GM21825 (cell line): ENCODE results near the gene TRIM15.
"Not testable (repeated sequence)": the region's sequence is repeated elsewhere in the genome, so short reads cannot be mapped to it uniquely, and the experiment has no call there.

ENCODE experiments used
- ATAC-seq: cut with Tn5 transposase; IDR thresholded peaks from one replicate; pipeline ENCODE4 v1.9.1; 2021; ENCODE audit warnings: mild to moderate bottlenecking, moderate library complexity; ENCODE audit not compliant: unreplicated experiment

The TRIM15 gene

GRCh38 chr6:30195951-30196350 lies 32.6 kb downstream of the TRIM15 start:
- no peak for ATAC-seq

- no peak for ATAC-seq
Measured at GRCh38 chr6:30196376-30196775, 33.0 kb downstream of the TRIM15 start.

DNA sequence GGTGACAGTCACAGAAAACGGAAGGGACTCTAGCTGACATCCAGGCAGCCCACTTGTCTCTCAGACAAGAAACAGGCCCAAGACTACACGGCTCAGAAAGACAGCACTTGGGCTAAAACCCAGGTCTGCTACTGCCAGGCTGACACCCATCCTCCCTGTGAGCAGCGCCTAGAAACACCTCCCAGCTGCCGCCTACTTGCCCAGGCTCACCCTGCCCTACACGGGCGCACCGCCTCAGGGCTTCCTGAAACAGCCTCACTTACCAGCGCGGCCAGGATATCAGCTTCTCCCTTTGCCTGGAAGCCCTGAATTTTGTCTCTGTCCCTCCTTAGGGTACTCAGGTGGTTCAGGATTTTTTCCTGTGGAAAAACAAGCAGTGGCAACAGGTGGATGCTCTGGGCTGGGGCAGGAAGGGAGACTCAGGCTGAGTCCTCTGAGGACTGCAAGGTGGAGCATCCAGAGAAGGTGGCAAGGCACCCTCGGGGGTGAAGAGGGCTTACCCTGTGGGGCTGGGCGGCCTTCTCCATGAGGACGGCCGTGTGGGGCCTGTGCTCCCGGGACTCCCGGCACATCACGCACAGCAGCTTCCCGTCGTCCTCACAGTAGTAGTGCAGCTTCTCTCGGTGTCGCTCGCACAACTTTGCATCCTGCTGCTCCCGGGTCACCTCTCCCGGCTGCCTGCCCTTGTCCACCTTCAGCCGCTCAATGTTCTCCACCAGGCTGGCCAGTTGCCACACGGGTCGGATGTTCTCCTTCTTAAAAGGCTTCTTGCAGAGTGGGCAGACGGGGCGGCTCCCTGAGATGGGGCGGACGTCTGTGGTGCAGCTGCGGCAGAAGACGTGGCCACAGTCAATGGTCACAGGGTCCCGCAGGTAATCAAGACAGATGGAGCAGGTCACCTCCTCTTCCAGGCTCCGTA lies 35.1 kb downstream of the TRIM15 start:
- no peak for ATAC-seq

DNA sequence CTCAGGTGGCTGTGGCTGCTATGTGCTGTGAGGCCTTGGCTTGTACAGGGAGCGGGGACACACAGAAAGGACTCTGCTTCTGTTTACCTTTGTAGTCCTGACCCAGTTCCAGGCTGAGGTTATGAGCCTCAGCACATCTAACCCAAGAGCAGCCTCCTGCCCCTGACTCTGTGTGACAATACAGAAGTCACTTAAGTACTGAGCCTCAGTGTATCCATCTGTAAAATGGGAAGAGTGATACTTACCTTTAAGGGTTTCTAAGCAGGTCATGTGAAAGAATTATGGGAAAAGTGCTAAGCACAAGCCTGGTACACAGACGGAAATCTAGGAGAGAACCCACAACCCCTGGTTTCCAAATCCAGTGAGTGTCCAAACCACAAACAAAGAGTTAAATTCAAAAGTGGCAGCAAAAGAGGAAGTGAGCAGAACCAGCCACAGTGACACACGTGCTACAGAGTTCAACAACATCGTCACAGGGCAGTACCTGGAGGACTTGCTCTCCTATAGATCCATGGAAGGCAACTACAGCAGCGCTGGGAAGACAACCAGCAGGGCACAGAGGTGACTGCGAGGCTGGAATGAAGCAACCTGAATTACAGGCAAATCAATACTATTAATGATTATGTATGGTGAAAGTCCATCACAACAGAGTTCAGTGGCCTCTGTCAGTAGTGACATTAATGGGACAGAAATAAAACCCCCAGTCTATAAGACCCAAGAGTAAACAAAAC lies 37.4 kb downstream of the TRIM15 start:
- ATAC-seq: peak; percentile 56

DNA sequence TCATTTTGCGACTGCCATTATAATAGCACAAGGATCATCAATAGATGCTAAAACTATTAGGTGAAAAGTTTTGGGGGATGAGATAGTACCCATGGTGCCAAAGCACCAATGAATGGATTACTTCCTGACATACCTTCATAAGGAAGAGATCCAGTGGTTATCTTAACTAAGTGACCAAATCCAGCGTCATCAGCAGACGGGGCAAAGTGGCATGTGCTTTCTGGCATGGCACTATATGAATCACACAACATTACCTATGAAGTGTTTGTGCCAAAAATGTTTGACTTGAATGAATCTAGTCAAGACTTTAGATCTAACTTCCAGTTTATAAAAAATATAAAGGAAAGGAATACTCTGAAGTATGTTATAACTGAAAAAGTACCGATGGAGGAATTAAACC lies 39.0 kb downstream of the TRIM15 start:
- no peak for ATAC-seq

DNA sequence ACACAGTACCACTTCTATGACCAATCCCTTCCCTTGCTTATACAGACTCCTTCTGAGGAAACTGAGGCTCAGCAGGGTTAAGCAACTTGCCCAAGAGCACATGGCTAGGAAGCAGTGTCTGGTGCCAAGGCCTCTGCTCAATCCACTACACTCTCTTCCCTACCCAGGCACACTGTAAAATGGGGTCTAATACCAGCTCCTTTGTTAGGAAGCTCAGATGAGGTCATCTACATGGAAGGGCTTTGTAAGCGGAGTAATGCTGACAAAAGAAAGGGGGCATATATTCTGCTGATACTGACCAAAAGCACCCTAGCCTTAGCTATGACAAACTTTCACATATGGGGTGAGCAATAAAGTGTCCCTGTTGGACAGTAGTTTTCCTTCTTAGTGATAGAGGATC lies 40.8 kb downstream of the TRIM15 start:
- no peak for ATAC-seq

- no peak for ATAC-seq
Measured at GRCh38 chr6:30206152-30206551, 42.8 kb downstream of the TRIM15 start.

GRCh38 chr6:30206799-30207618 lies 43.7 kb downstream of the TRIM15 start:
- no peak for ATAC-seq

- ATAC-seq: no peak
Measured at GRCh38 chr6:30207619-30208295, 44.4 kb downstream of the TRIM15 start.

- no peak for ATAC-seq
Measured at GRCh38 chr6:30211306-30211705, 48.0 kb downstream of the TRIM15 start.

GRCh38 chr6:30211899-30212298 lies 48.6 kb downstream of the TRIM15 start:
- ATAC-seq: no peak

DNA sequence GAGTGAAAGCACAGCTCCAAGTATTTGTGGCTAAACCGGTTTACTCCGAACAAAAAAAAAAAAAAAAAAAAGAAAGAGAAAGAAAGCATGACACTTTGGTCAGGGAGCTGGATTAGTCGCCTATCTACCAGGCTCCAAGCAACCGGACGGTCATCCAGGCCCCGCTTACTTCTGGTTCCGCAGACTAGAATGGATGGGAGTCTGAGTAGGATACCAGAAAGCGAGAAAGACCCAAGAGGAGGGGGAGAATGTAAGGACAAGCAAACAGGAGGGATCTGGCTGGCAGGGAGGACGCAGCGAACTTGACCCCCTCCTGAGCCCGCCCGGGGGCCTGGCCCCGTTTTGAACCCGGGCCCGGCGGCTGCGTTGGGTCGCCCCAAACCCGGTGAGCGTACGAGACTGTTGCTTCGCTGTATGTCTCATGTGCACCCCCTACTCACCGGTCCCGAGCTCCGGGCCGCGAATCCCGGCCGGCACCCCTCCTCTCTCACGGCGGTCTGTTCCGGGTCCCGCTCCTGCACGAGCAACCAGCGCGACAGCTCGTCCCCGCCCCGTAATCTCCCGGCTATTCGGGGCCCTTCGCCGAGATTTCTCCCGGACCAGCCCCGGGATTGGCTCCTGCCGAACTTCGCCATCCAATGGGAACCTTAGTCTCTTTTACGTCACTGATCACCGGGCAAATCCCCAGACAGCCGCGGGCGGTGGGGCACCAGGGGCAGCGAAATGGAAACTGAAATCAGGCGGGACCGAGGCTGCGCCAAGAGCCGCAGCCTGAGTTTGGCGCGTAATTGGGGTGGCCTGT lies 49.7 kb downstream of the TRIM15 start, which contains the start of gene TRIM26:
Gene TRIM26, minus strand, starts transcription at position 542 of the 802 bp plus-strand sequence. CDS start 14,303 bp downstream, outside the sequence.
- ATAC-seq: peak; percentile 71

DNA sequence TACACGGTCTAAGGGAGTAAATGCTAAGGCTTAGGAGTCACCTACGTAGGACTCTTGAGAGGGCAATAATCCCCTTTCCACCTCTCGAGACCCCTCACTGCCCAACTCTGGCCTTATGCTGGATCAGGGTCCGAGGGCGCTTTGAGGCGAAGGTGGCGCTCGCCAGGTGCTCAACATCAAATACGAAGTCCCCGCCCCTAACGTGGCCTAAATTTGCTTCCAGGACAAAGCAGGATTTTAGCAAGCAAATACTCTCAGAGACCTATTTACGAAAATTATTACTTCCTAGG lies 50.3 kb downstream of the TRIM15 start:
- no peak for ATAC-seq

GRCh38 chr6:30213957-30214656 lies 50.8 kb downstream of the TRIM15 start:
- peak; percentile 58 for ATAC-seq

DNA sequence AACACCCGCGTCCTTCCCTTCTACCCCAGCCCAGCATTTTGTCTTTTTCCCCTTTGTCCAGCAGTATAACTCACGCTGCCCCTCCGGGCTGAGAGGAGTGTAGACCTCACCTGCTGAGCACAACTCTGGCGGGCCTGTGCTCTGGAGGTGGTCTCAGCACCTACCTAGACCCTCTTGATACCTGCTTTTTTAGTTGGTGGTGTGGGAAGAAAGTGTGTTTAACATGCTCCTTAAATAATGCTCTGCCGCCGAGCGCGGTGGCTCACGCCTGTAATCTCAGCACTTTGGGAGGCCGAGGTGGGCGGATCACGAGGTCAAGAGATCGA lies 51.3 kb downstream of the TRIM15 start:
- ATAC-seq: no peak

DNA sequence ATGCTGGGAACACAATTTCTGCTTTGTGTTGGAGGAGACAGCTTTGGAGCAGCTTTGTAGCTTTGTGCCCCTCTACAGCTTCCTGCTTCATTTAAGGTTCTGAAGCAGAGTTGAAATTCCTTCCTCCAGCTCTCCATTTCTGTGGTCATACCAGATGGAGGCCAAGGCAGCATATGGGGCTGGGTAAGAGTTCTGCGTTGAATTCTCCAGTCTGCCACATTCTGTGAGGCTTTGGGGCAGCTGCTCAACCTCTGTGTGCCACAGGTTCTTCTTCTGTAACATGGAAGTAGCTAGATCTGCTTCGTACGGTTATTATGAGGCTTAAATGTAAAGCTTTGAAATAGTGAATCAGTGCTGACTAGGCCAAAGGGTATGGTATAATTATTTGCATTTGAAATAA lies 52.8 kb downstream of the TRIM15 start:
- no peak for ATAC-seq

- ATAC-seq: no peak
Measured at GRCh38 chr6:30219244-30219643, 55.9 kb downstream of the TRIM15 start.

DNA sequence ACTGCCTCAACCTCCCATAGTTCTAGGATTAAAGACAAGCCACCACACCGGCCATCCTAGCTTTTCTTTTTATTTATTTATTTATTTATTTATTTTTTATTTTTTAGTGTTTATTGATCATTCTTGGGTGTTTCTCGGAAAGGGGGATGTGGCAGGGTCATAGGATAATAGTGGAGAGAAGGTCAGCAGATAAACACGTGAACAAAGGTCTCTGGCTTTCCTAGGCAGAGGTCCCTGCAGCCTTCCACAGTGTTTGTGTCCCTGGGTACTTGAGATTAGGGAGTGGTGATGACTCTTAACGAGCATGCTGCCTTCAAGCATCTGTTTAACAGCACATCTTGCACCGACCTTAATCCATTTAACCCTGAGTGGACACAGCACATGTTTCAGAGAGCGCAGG lies 58.0 kb downstream of the TRIM15 start:
- not testable (repeated sequence) for ATAC-seq

DNA sequence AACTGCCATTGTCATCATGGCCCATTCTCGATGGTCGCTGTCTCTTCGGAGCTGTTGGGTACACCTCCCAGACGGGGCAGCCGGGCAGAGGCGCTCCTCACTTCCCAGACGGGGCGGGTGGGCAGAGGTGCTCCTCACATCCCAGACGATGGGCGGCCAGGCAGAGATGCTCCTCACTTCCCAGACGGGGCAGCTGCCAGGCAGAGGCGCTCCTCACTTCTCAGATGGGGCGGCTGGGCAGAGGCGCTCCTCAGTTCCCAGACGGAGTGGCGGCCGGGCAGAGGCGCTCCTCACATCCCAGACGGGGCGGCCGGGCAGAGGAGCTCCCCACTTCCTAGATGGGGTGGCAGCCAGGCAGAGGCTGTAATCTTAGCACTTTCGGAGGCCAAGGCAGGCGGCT lies 58.6 kb downstream of the TRIM15 start:
- not testable (repeated sequence) for ATAC-seq
